ENCODE results near the gene PLXDC1.

The PLXDC1 gene

GRCh38 chr17:39151150-39151942, at the start of gene PLXDC1:
Gene PLXDC1 (minus strand): TSS chr17:39151637. CDS start chr17:39151437, 200 bp downstream.
- no peak for DNase-seq

DNA sequence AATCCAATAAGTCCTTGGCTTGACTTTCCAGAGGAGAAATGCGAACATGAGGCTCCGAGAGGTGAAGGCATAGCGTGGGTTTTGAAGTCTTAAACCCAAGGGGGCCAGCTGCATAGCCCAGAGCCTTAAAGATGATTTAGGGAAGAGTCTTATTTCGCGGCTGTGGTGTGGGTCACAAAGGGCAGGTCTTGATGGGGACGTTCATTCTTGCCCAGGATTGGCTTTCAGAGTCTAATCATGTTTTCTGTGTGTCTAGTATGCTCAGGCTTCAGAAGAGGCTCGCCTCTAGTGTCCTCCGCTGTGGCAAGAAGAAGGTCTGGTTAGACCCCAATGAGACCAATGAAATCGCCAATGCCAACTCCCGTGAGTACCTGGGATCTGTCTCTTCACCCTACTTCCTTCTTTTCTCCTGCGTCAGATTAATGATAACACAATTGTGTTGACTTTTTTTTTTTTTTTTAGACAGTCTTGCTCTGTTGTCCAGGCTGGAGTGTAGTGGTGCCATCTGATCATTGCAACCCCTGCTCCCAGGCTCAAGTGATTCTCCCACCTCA, 49.6 kb upstream of the PLXDC1 start:
- no peak for DNase-seq

- no peak for DNase-seq
Measured at GRCh38 chr17:39200070-39200879, 48.8 kb upstream of the PLXDC1 start, which contains the start of gene RPL19. Gene RPL19 (plus strand): TSS chr17:39200283. CDS start chr17:39200345, 62 bp downstream.

GRCh38 chr17:39199820-39200069, 48.3 kb upstream of the PLXDC1 start:
- DNase-seq: no peak

DNA sequence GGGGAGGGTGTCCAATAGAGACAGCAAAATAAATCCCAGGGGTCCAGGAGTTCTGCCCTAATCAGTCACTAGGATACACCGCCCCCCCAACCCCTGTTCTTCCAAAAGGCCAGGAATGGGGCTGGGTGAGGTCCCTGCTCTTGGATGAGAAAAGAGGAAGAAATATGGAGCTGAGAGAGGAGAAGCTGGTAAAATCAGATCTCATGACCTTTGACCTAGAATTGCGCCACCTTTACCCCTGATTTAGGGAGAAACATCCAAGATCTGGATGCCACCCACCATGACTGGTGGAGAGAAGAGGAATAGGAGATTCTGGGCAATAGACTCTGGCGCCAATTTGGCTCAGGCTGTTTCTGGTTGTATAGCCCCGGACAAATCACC, 46.7 kb upstream of the PLXDC1 start:
- DNase-seq: no peak

- no peak for DNase-seq
Measured at GRCh38 chr17:39197380-39198185, 46.1 kb upstream of the PLXDC1 start, which contains the start of gene CACNB1. Gene CACNB1 (minus strand): TSS chr17:39197669. CDS start chr17:39197495, 174 bp downstream.

DNA sequence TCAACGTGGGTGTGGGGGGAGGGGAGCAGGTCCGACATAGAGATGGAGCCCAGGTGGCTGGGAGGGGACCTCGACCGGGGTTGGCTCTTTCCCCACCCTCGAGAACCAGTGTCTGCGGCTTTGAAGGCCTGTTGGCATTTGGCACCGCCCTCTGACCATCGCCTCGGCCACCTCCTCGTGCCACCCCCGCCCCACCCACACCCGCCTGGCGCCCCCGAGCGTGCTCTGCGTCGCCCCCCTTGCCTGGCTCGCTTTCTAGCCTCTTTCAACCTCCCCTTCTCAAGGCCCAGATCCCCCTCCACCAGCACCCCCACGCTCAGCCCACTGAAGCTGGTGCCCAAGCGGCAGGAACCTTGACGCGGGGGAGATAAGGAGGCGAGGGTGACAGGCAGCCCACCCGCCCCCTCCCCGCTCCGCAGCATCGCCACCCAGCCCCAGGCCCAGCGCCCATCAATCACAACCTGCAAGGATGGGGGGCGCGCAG, 45.4 kb upstream of the PLXDC1 start:
- no peak for DNase-seq

GRCh38 chr17:39196241-39196807, 44.9 kb upstream of the PLXDC1 start:
- DNase-seq: no peak

DNA sequence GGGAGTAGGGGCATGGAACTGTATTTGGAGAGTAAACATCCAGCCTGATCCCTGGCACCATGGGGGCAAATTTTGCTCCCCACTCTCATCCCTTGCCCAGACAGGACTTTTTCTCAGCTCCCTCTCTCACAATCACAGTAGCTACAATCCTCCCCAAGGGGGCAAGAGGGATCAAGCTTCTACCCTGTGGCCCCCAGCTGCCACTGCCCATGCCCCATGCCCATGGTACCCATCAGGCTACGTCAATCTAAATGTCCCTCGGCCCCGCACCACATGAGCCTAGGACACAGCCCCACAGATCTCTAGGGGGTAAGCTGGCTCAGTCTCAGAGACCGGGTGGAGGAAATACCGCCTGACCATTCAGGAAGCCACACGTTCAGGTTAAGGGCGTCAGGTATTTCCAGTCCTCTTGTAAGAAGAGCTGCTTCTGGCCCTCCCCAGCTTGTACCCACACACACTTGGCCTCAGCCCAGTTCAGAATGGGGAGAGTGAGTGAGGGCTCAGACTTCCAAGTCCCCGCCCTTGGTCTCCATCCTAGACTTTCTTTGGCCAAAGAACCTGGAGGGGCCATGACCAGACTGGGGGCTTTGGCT, 44.2 kb upstream of the PLXDC1 start:
- DNase-seq: no peak

DNA sequence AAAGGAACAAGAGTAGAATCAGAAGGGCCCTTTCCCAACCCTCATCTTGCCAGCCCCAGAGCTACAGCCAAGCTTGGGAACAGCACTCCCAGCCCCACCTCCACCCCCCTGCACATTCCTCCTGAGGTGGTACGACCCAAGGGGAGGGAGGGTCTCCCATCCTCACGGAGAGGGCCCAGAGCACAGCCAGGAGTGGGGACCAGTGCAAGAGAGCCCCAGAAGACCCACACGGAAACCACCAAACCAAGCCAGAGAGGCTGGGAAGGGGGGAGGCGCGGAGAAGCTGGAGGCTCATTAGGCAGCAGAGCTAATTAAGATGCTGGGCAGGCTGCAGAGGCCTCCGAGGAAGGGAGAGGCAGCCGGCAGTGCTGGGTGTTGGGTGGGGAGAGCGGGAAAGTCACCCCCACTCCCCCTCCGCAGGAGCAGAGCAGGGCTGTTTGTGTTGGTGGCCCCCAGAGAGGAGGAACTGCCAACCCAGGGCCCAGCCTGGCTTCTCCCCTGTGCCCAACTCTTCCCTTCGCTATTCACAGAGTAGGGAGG, 43.6 kb upstream of the PLXDC1 start:
- DNase-seq: no peak

DNA sequence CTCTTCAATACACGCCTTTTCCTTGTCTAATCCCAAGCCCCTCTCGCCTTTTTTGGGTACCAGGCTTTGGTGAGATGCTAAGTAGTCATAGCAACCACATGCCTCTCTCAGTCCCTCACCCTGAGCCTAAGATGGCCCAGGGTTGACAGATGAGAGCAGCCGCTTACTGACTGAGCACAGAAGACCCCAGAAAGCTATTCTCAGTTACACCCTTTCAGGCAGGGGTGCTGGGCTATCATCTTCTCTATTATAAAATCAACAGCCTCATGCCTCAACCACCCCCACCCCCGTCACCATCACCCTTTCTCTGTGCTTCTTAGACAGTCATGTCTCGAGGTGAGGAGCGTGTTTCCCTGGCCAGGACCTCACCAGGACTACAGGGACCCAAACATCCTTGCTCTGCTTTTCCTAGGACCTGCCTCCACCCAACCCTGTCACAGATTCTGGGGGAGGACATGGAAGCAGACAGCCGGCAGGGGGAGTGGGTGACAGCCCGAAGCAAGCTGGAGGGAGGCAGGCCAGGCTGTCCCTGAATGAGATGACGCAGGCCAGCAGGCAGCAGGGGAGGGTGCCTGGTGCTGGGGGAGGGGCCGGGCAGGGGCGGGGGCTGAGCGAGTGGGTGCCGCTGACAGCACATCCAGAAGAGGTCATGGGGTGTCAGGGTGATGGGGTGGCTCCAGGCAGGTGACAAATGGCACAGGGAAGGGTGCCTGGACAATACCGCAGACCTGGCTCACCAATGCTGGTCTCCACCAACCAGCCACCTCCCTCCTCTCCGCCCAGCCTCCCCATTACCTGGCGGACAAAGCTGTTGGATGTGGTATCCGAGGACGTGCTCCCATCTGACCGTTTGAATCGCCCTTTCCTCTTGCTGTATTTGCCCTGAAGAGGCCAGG, 42.9 kb upstream of the PLXDC1 start:
- no peak for DNase-seq

GRCh38 chr17:39193346-39193745, 41.9 kb upstream of the PLXDC1 start:
- no peak for DNase-seq

DNA sequence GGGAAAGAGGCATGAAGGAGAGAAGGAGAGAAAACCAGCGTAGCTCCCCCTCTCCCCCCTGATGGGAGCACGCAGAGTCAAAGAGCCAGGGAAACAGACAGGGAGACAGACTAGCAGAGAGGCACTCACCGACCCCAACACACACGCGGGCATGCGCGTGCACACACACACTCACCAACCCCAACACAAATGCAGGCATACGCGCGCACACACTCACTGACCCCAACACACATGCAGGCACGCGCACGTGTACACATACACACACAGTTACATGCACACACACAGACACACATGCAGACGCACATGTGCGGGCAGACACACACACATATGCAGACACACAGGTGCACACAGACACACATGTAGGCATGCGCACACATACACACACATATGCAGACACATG, 41.5 kb upstream of the PLXDC1 start:
- DNase-seq: no peak

- no peak for DNase-seq
Measured at GRCh38 chr17:39191750-39192510, 40.5 kb upstream of the PLXDC1 start.

GRCh38 chr17:39187152-39187830, 35.9 kb upstream of the PLXDC1 start:
- no peak for DNase-seq

- no peak for DNase-seq
Measured at GRCh38 chr17:39186481-39187002, 35.1 kb upstream of the PLXDC1 start.

DNA sequence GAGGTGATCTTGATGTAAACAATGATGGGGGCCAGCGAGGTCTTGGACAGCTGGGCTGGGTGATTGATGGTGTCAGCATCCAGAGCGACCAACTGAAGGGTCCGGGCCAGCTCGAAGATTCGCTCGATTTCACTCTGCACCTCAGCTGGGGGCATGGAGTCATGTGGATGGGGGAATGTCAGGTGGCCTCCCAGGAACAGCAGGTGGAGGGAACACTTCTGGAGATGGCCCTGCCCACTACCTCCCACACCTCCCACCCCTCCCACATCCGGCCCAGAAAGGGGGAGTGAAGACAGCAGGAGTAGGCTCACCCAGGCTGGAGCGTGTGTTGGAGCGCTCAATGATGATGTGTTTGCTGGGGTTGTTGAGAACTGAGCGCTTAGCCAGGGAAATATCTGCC, 32.3 kb upstream of the PLXDC1 start:
- no peak for DNase-seq

DNA sequence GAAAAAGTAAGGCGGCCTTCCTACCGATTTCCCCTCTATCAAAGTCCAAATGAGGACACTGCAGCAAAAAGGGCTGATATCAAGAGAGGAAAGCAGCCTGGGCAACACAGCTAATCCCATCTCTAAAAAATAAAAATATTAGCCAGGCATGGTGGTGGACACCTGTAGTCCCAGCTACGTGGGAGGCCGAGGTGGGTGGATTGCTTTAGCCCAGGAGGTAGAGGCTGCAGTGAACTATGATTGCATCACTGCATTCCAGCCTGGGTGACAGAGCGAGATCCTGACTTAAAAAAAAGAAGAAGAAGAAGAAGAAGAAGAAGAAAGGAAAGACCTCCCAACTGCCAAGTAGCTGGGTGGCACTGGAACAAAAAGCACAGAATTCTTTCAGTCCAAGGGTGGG, 31.6 kb upstream of the PLXDC1 start:
- no peak for DNase-seq

GRCh38 chr17:39181303-39181702, 29.9 kb upstream of the PLXDC1 start:
- no peak for DNase-seq

All from cortex of kidney (tissue), 1 donor.